Gastroesophageal sphincter (tissue), 4 donors: ENCODE results near the gene TEX48. TPM values are rescaled to one million over a fixed set of nuclear protein-coding genes. Genes with fewer than 3 reads are reported as not detected.

Experiments
- ATAC-seq: fragments of 150-250 bp; one replicate; pipeline ENCODE4 v1.9.1; 2016; ENCODE audit warnings: mild to moderate bottlenecking, moderate library complexity
- H3K27ac ChIP-seq, 4 donors: fragments of 200-600 bp; sonication (generic) in 3 of 4; 1 replicate in 3 of 4; 2 replicates in 1 of 4; pipeline ENCODE4 v1.5.1; 2016 to 2019
- H3K27me3 ChIP-seq: fragments of 200-600 bp; sonication (generic); one replicate; pipeline ENCODE4 v1.5.1; 2019
- H3K36me3 ChIP-seq, 2 donors: fragments of 200-600 bp; sonication (generic); one replicate each; pipeline ENCODE4 v1.5.1; 2019; ENCODE audit warnings: control low read depth in 1 of 2
- H3K4me1 ChIP-seq, 3 donors: fragments of 200-600 bp; sonication (generic); 1 replicate in 2 of 3; 2 replicates in 1 of 3; pipeline ENCODE4 v1.5.1; 2016 to 2019; ENCODE audit warnings: control low read depth in 2 of 3
- H3K4me3 ChIP-seq, 2 donors: fragments of 200-600 bp; sonication (generic); one replicate each; pipeline ENCODE4 v1.5.1; 2019; ENCODE audit warnings: mild to moderate bottlenecking in 1 of 2, moderate library complexity in 1 of 2
- H3K9me3 ChIP-seq, 3 donors: fragments of 200-600 bp; sonication (generic); one replicate each; pipeline ENCODE4 v1.5.1; 2017 to 2019; ENCODE audit warnings: control low read depth in 2 of 3
- CTCF ChIP-seq, 4 experiments: fragments of 200-600 bp in 2 of 4; fragments of 450-650 bp in 2 of 4; sonication (generic) in 1 of 4; IDR thresholded peaks; one replicate each; pipeline ENCODE4 v1.5.1; 2017 to 2019; ENCODE audit warnings: antibody characterized with exemption in 4 of 4, mild to moderate bottlenecking in 2 of 4, moderate library complexity in 2 of 4
- EP300 ChIP-seq: sonication (generic); formaldehyde crosslinking; IDR thresholded peaks from one replicate; pipeline ENCODE4 v1.6.1; 2017; ENCODE audit warnings: antibody characterized with exemption, mild to moderate bottlenecking
- POLR2A ChIP-seq, 2 donors: fragments of 450-650 bp; IDR thresholded peaks; one replicate each; pipeline ENCODE4 v1.6.1; 2017; ENCODE audit warnings: antibody characterized with exemption in 2 of 2, mild to moderate bottlenecking in 2 of 2, moderate library complexity in 1 of 2
- POLR2AphosphoS5 ChIP-seq: sonication (generic); formaldehyde crosslinking; IDR thresholded peaks from one replicate; pipeline ENCODE4 v1.6.1; 2017; ENCODE audit warnings: antibody characterized with exemption
- WGBS, 2 donors: methylation state at CpG; one replicate each; pipeline ENCODE4 v1.1.5; 2018; ENCODE audit warnings: low coverage in 1 of 2; 5-methylcytosine and 5-hydroxymethylcytosine counted together
- total RNA-seq, 4 donors: library from RNA; depleted of rRNA; stranded (reverse); fragments of >200 nt; gene quantifications; one replicate each; pipeline ENCODE4 v1.1.0, GENCODE V29; 2016

TEX48 gene
- total RNA-seq, 4 donors from 2014 or later: not detected

GRCh38 chr9:114720086-114720676 lies 38.2 kb upstream of the TEX48 start:
- WGBS, 2 donors: no CpG with 5 or more reads among the region's 3 CpGs
- no peak overlapping the region for H3K27ac ChIP-seq
- H3K9me3 ChIP-seq: peaks cover 0 to 8% (median 0%) of the 10 kb centered on the region in 3 donors
- no peaks in the 10 kb centered on the region for H3K4me1 ChIP-seq
- H3K4me3 ChIP-seq: no peak overlapping the region
- no peaks in the 10 kb centered on the region for H3K36me3 ChIP-seq
- peaks cover 37% of the 10 kb centered on the region for H3K27me3 ChIP-seq
- no peak for ATAC-seq
- TF ChIP-seq POLR2A (IDR thresholded peaks at IDR 0.05) (no peak), CTCF (IDR thresholded peaks at IDR 0.05) (no peak)

- no peak overlapping the region for H3K27ac ChIP-seq
- no peak for TF ChIP-seq CTCF (IDR thresholded peaks at IDR 0.05)
- no peak for TF ChIP-seq POLR2A (IDR thresholded peaks at IDR 0.05)
- no peak for TF ChIP-seq POLR2AphosphoS5
- no peak for TF ChIP-seq EP300
- no peaks in the 10 kb centered on the region for H3K4me1 ChIP-seq
- ATAC-seq: no peak
- H3K36me3 ChIP-seq: no peaks in the 10 kb centered on the region
- H3K4me3 ChIP-seq: no peak overlapping the region
- 100% methylated on average over 3 of the region's 4 CpGs for WGBS, 2 donors
- H3K9me3 ChIP-seq: peaks cover 0 to 11% (median 0%) of the 10 kb centered on the region in 3 donors
- H3K27me3 ChIP-seq: peaks cover 37% of the 10 kb centered on the region
These were observed 37.3 kb upstream of the TEX48 start for GRCh38 chr9:114719290-114719689.

- H3K9me3 ChIP-seq: peaks cover 0 to 11% (median 0%) of the 10 kb centered on the region in 3 donors
- no peak for TF ChIP-seq POLR2A (IDR thresholded peaks at IDR 0.05)
- TF ChIP-seq EP300: no peak
- TF ChIP-seq POLR2AphosphoS5: no peak
- no peak for TF ChIP-seq CTCF (IDR thresholded peaks at IDR 0.05)
- no peak overlapping the region for H3K4me3 ChIP-seq
- H3K27me3 ChIP-seq: peaks cover 37% of the 10 kb centered on the region
- ATAC-seq: no peak
- H3K27ac ChIP-seq: no peak overlapping the region
- H3K36me3 ChIP-seq: no peaks in the 10 kb centered on the region
- H3K4me1 ChIP-seq: no peaks in the 10 kb centered on the region
- WGBS, 2 donors: 78 to 100% methylated on average over 1 to 4 of the region's 8 CpGs
These were observed 36.8 kb upstream of the TEX48 start for GRCh38 chr9:114718801-114719221.

GRCh38 chr9:114717908-114718486 lies 36.0 kb upstream of the TEX48 start:
- no peak for ATAC-seq
- Histone ChIP-seq H3K27ac (no peak overlapping the region), H3K36me3 (no peaks in the 10 kb centered on the region), H3K9me3 (peaks cover 0 to 11% (median 0%) of the 10 kb centered on the region in 3 donors), H3K4me1 (no peaks in the 10 kb centered on the region), H3K27me3 (peaks cover 37% of the 10 kb centered on the region), H3K4me3 (no peak overlapping the region)
- WGBS, 2 donors: 75 to 92% methylated on average over 3 of the region's 3 CpGs
- TF ChIP-seq POLR2AphosphoS5 (no peak), EP300 (no peak)

GRCh38 chr9:114709636-114710035 lies 27.6 kb upstream of the TEX48 start:
- Histone ChIP-seq H3K4me1 (no peaks in the 10 kb centered on the region), H3K4me3 (no peak overlapping the region), H3K27ac (no peak overlapping the region), H3K36me3 (no peaks in the 10 kb centered on the region), H3K9me3 (no peaks in the 10 kb centered on the region), H3K27me3 (no peaks in the 10 kb centered on the region)
- TF ChIP-seq POLR2A (IDR thresholded peaks at IDR 0.05) (no peak), POLR2AphosphoS5 (no peak), CTCF (IDR thresholded peaks at IDR 0.05) (no peak), EP300 (no peak)
- ATAC-seq: no peak
- WGBS, 2 donors: 77 to 83% methylated on average over 1 of the region's 1 CpG
